SK-N-SH (cell line): ENCODE measurements around the gene CES3. TPM values are rescaled to one million over a fixed set of nuclear protein-coding genes. Genes with fewer than 3 reads are reported as not detected.

Experiments
- CTCF ChIA-PET: fragments of 300-600, 350-600 bp; formaldehyde crosslinking; extraction: SDS; loops from one replicate; lab custom pipeline; 2021; lab: Yijun Ruan, JAX
- POLR2A ChIA-PET: fragments of 350-600 bp; sonication (Branson Sonifier 250); formaldehyde crosslinking; extraction: SDS; loops from one replicate; lab custom pipeline; 2020; ENCODE audit warnings: antibody characterized with exemption, inconsistent platforms; lab: Yijun Ruan, JAX
- DNase-seq: peaks from one replicate; pipeline ENCODE4 v3.0.0; 2012
- H2AFZ ChIP-seq: fragments of 200-600 bp; sonication (generic); 2 replicates; pipeline ENCODE4 v1.8.1; 2016; ENCODE audit warnings: antibody characterized with exemption, mild to moderate bottlenecking, low read depth
- H3F3A ChIP-seq: fragments of 200-600 bp; sonication (generic); replicated peaks from 2 replicates; pipeline ENCODE3; 2016; ENCODE audit warnings: antibody characterized with exemption, mild to moderate bottlenecking; ENCODE audit not compliant: insufficient read depth
- H3K27ac ChIP-seq, 2 experiments: fragments of 200-500 bp in 1 of 2; fragments of 200-600 bp in 1 of 2; sonication (Bioruptor generic) in 1 of 2; sonication (generic), shearing (Covaris generic) in 1 of 2; 2 replicates each; pipeline versions ENCODE4 v1.5.1 to v1.6.1; 2014 to 2016; ENCODE audit warnings: low read depth in 2 of 2, inconsistent platforms in 1 of 2, low read length in 1 of 2, mild to moderate bottlenecking in 1 of 2, mixed read lengths in 1 of 2
- H3K27me3 ChIP-seq: fragments of 200-600 bp; sonication (generic), shearing (Covaris generic); 2 replicates; pipeline ENCODE4 v1.6.1; 2016; ENCODE audit warnings: mixed run types; ENCODE audit not compliant: insufficient read depth
- H3K36me3 ChIP-seq, 2 experiments: fragments of 200-500 bp in 1 of 2; fragments of 200-600 bp in 1 of 2; sonication (Bioruptor generic) in 1 of 2; sonication (generic) in 1 of 2; replicated peaks in 1 of 2; 2 replicates each; pipeline versions ENCODE3 to v1.5.1; 2014 to 2016; ENCODE audit warnings: low read length in 1 of 2, mild to moderate bottlenecking in 1 of 2; ENCODE audit not compliant: insufficient read depth in 2 of 2, control insufficient read depth in 1 of 2
- H3K4me1 ChIP-seq, 2 experiments: fragments of 200-500 bp in 1 of 2; fragments of 200-600 bp in 1 of 2; sonication (Bioruptor generic) in 1 of 2; sonication (generic), shearing (Covaris generic) in 1 of 2; 2 replicates each; pipeline versions ENCODE4 v1.5.1 to v1.6.1; 2014 to 2016; ENCODE audit warnings: low read depth in 1 of 2, low read length in 1 of 2, mixed run types in 1 of 2; ENCODE audit not compliant: insufficient read depth in 2 of 2, control insufficient read depth in 1 of 2
- H3K4me2 ChIP-seq: fragments of 200-600 bp; sonication (generic), shearing (Covaris generic); 2 replicates; pipeline ENCODE4 v1.6.1; 2017; ENCODE audit warnings: mixed run types
- H3K4me3 ChIP-seq, 2 experiments: fragments of 200-500 bp in 1 of 2; fragments of 200-600 bp in 1 of 2; sonication (Bioruptor generic) in 1 of 2; sonication (generic), shearing (Covaris generic) in 1 of 2; 2 replicates each; pipeline versions ENCODE4 v1.5.1 to v1.8.1; 2014 to 2016; ENCODE audit warnings: low read depth in 2 of 2, inconsistent platforms in 1 of 2, low read length in 1 of 2, mild to moderate bottlenecking in 1 of 2, mixed read lengths in 1 of 2, moderate library complexity in 1 of 2
- H3K79me2 ChIP-seq: fragments of 200-600 bp; sonication (generic); 2 replicates; pipeline ENCODE4 v1.8.1; 2017; ENCODE audit warnings: mild to moderate bottlenecking; ENCODE audit not compliant: insufficient read depth
- H3K9ac ChIP-seq: fragments of 200-600 bp; sonication (generic); 2 replicates; pipeline ENCODE4 v1.6.1; 2017; ENCODE audit warnings: mixed run types
- H3K9me2 ChIP-seq: fragments of 200-600 bp; sonication (generic); 2 replicates; pipeline ENCODE4 v1.6.1; 2017; ENCODE audit warnings: mixed run types
- H3K9me3 ChIP-seq: fragments of 200-600 bp; sonication (generic); 2 replicates; pipeline ENCODE4 v1.6.1; 2017; ENCODE audit warnings: mixed run types, mild to moderate bottlenecking, moderate library complexity
- H4K20me1 ChIP-seq: fragments of 200-600 bp; sonication (generic); 2 replicates; pipeline ENCODE4 v1.6.1; 2017; ENCODE audit warnings: mild to moderate bottlenecking, mixed run types; ENCODE audit not compliant: insufficient read depth
- ELF1 ChIP-seq: IDR thresholded peaks from 2 replicates; pipeline ENCODE4 v1.4.0; 2012
- EZH2phosphoT487 ChIP-seq: fragments of 200-600 bp; sonication (generic); IDR thresholded peaks from 2 replicates; pipeline ENCODE4 v1.6.1; 2017; ENCODE audit warnings: low read depth, mixed run types, mild to moderate bottlenecking, antibody characterized with exemption, moderate library complexity, borderline replicate concordance
- FOSL2 ChIP-seq: IDR thresholded peaks from 2 replicates; pipeline ENCODE4 v1.4.0; 2012; ENCODE audit warnings: low read depth, mild to moderate bottlenecking, moderate library complexity, borderline replicate concordance
- FOXM1 ChIP-seq: IDR thresholded peaks from 2 replicates; pipeline ENCODE4 v1.4.0; 2012; ENCODE audit warnings: low read depth, mild to moderate bottlenecking
- JUND ChIP-seq: IDR thresholded peaks from 2 replicates; pipeline ENCODE4 v1.4.0; 2012
- MEF2A ChIP-seq: IDR thresholded peaks from 2 replicates; pipeline ENCODE4 v1.4.0; 2012; ENCODE audit warnings: low read depth, borderline replicate concordance
- MXI1 ChIP-seq: IDR thresholded peaks from 2 replicates; pipeline ENCODE4 v1.6.1; 2012; ENCODE audit warnings: mild to moderate bottlenecking, low read depth, low read length, improper control_type of control experiment
- NRF1 ChIP-seq: IDR thresholded peaks from 2 replicates; pipeline ENCODE4 v1.6.1; 2012; ENCODE audit warnings: low read depth, mild to moderate bottlenecking, low read length
- RAD21 ChIP-seq: IDR thresholded peaks from 2 replicates; pipeline ENCODE4 v1.6.1; 2012; ENCODE audit warnings: mild to moderate bottlenecking, low read length
- RCOR1 ChIP-seq: fragments of 150-350 bp; IDR thresholded peaks from 2 replicates; pipeline ENCODE4 v1.6.1; 2017; ENCODE audit warnings: antibody characterized with exemption, low read length
- RXRA ChIP-seq: IDR thresholded peaks from 2 replicates; pipeline ENCODE4 v1.4.0; 2012; ENCODE audit warnings: low read depth, mild to moderate bottlenecking, borderline replicate concordance
- TAF1 ChIP-seq: IDR thresholded peaks from 2 replicates; pipeline ENCODE4 v1.6.1; 2012; ENCODE audit warnings: low read depth, mild to moderate bottlenecking, low read length, moderate library complexity, borderline replicate concordance
- TCF12 ChIP-seq: IDR thresholded peaks from 2 replicates; pipeline ENCODE4 v1.4.0; 2012
- TEAD4 ChIP-seq: IDR thresholded peaks from 2 replicates; pipeline ENCODE4 v1.4.0; 2012; ENCODE audit warnings: mild to moderate bottlenecking, borderline replicate concordance; ENCODE audit not compliant: insufficient read depth
- WGBS: methylation state at CpG from one replicate; pipeline ENCODE4 v1.1.6; 2017; ENCODE audit warnings: low lambda C conversion rate; 5-methylcytosine and 5-hydroxymethylcytosine counted together
- polyA plus RNA-seq, 3 experiments: library from polyadenylated mRNA; depleted of rRNA; stranded (reverse); fragments of >200 nt; gene quantifications; 2 replicates each; pipeline ENCODE4 v1.2.3, GENCODE V29; 2012
- TF ChIP-seq, protein P1 (sequence below): fragments of 150-350 bp; IDR thresholded peaks from 2 replicates; pipeline ENCODE4 v1.6.1; 2016; ENCODE audit warnings: mild to moderate bottlenecking, low read depth, low read length
- TF ChIP-seq, protein P2 (sequence below): fragments of 200-600 bp; sonication (generic); IDR thresholded peaks from 2 replicates; pipeline ENCODE4 v1.6.1; 2017; ENCODE audit warnings: antibody characterized with exemption, mild to moderate bottlenecking, moderate library complexity
- TF ChIP-seq, protein P3 (sequence below): IDR thresholded peaks from 2 replicates; pipeline ENCODE4 v1.6.1; 2012; ENCODE audit warnings: mild to moderate bottlenecking, low read depth, low read length, moderate library complexity
- TF ChIP-seq, protein P4 (sequence below): IDR thresholded peaks from 2 replicates; pipeline ENCODE4 v1.4.0; 2012; ENCODE audit warnings: low read depth, borderline replicate concordance
- TF ChIP-seq, protein P5 (sequence below): IDR thresholded peaks from 2 replicates; pipeline ENCODE4 v1.4.0; 2012; ENCODE audit warnings: low read depth, borderline replicate concordance

Gene CES3
- polyA plus RNA-seq, 1 of the 3 experiments (the other 2 are of a cell fraction): 1.4 TPM

DNA sequence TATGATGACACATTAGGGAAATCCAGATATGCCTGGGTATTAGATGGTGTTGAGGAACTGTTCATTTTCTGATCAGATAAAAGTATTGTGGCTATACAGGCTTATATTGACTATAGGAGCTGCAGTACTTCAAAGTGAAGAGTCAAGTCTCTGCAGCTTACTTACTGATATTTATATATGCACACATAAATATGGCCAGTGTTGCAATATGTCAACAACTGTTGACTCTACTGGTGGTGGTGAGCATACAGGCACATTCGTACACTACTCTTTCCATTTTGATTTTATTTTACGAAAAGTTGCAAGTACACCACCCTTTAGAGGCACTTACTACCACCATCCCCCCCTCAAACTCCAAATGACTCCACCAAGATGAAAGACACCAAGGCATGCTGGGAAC is 29.4 kb upstream of the CES3 start:
- TF ChIP-seq FOXM1 (no peak), TCF12 (no peak), MEF2A (no peak), TAF1 (no peak), ELF1 (no peak), RXRA (no peak), EZH2phosphoT487 (no peak), MXI1 (no peak), JUND (no peak), RCOR1 (no peak), TEAD4 (no peak), RAD21 (no peak), NRF1 (no peak), FOSL2 (no peak)
- TF ChIP-seq, protein P1, sequence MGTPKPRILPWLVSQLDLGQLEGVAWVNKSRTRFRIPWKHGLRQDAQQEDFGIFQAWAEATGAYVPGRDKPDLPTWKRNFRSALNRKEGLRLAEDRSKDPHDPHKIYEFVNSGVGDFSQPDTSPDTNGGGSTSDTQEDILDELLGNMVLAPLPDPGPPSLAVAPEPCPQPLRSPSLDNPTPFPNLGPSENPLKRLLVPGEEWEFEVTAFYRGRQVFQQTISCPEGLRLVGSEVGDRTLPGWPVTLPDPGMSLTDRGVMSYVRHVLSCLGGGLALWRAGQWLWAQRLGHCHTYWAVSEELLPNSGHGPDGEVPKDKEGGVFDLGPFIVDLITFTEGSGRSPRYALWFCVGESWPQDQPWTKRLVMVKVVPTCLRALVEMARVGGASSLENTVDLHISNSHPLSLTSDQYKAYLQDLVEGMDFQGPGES: no peak
- TF ChIP-seq, protein P2, sequence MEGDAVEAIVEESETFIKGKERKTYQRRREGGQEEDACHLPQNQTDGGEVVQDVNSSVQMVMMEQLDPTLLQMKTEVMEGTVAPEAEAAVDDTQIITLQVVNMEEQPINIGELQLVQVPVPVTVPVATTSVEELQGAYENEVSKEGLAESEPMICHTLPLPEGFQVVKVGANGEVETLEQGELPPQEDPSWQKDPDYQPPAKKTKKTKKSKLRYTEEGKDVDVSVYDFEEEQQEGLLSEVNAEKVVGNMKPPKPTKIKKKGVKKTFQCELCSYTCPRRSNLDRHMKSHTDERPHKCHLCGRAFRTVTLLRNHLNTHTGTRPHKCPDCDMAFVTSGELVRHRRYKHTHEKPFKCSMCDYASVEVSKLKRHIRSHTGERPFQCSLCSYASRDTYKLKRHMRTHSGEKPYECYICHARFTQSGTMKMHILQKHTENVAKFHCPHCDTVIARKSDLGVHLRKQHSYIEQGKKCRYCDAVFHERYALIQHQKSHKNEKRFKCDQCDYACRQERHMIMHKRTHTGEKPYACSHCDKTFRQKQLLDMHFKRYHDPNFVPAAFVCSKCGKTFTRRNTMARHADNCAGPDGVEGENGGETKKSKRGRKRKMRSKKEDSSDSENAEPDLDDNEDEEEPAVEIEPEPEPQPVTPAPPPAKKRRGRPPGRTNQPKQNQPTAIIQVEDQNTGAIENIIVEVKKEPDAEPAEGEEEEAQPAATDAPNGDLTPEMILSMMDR: no peak
- TF ChIP-seq, protein P3, sequence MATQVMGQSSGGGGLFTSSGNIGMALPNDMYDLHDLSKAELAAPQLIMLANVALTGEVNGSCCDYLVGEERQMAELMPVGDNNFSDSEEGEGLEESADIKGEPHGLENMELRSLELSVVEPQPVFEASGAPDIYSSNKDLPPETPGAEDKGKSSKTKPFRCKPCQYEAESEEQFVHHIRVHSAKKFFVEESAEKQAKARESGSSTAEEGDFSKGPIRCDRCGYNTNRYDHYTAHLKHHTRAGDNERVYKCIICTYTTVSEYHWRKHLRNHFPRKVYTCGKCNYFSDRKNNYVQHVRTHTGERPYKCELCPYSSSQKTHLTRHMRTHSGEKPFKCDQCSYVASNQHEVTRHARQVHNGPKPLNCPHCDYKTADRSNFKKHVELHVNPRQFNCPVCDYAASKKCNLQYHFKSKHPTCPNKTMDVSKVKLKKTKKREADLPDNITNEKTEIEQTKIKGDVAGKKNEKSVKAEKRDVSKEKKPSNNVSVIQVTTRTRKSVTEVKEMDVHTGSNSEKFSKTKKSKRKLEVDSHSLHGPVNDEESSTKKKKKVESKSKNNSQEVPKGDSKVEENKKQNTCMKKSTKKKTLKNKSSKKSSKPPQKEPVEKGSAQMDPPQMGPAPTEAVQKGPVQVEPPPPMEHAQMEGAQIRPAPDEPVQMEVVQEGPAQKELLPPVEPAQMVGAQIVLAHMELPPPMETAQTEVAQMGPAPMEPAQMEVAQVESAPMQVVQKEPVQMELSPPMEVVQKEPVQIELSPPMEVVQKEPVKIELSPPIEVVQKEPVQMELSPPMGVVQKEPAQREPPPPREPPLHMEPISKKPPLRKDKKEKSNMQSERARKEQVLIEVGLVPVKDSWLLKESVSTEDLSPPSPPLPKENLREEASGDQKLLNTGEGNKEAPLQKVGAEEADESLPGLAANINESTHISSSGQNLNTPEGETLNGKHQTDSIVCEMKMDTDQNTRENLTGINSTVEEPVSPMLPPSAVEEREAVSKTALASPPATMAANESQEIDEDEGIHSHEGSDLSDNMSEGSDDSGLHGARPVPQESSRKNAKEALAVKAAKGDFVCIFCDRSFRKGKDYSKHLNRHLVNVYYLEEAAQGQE: no peak
- TF ChIP-seq, protein P4, sequence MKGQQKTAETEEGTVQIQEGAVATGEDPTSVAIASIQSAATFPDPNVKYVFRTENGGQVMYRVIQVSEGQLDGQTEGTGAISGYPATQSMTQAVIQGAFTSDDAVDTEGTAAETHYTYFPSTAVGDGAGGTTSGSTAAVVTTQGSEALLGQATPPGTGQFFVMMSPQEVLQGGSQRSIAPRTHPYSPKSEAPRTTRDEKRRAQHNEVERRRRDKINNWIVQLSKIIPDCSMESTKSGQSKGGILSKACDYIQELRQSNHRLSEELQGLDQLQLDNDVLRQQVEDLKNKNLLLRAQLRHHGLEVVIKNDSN: no peak
- TF ChIP-seq, protein P5, sequence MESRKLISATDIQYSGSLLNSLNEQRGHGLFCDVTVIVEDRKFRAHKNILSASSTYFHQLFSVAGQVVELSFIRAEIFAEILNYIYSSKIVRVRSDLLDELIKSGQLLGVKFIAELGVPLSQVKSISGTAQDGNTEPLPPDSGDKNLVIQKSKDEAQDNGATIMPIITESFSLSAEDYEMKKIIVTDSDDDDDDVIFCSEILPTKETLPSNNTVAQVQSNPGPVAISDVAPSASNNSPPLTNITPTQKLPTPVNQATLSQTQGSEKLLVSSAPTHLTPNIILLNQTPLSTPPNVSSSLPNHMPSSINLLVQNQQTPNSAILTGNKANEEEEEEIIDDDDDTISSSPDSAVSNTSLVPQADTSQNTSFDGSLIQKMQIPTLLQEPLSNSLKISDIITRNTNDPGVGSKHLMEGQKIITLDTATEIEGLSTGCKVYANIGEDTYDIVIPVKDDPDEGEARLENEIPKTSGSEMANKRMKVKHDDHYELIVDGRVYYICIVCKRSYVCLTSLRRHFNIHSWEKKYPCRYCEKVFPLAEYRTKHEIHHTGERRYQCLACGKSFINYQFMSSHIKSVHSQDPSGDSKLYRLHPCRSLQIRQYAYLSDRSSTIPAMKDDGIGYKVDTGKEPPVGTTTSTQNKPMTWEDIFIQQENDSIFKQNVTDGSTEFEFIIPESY: no peak
- no peak overlapping the region for H2AFZ ChIP-seq
- no peak overlapping the region for H3K27ac ChIP-seq
- peaks cover 9% of the 10 kb centered on the region; the same call in 1 of the 2 replicates for H4K20me1 ChIP-seq
- H3K9me3 ChIP-seq: no peaks in the 10 kb centered on the region
- no peak for DNase-seq
- no peak overlapping the region for H3K4me2 ChIP-seq
- H3K4me1 ChIP-seq: peaks cover 20 to 29% of the 10 kb centered on the region in 2 experiments; a peak in 3 of 4 replicates
- H3K4me3 ChIP-seq: no peak overlapping the region
- H3K9ac ChIP-seq: no peak overlapping the region
- POLR2A ChIA-PET: interaction anchor here (1.1 kb wide), 1 partner anchor 22 kb away, joined by 3 read pairs; no protein-coding TSS in a partner anchor
- no peaks in the 10 kb centered on the region for H3K9me2 ChIP-seq
- CTCF ChIA-PET: interaction anchor here (1.2 to 4.2 kb wide), 2 partner anchors 20 to 37 kb away, joined by 3 to 35 read pairs; no protein-coding TSS in a partner anchor
- peaks cover 0 to 3% of the 10 kb centered on the region in 2 experiments for H3K36me3 ChIP-seq
- H3K27me3 ChIP-seq: no peaks in the 10 kb centered on the region
- H3F3A ChIP-seq: peaks cover 18% of the 10 kb centered on the region
- peaks cover 46% of the 10 kb centered on the region for H3K79me2 ChIP-seq
- 96% methylated on average over 2 of the region's 2 CpGs for WGBS
